GM19372 (cell line): Measurements from ENCODE around the gene MIAT.
"Not testable (repeated sequence)": the region's sequence is repeated elsewhere in the genome, so short reads cannot be mapped to it uniquely, and the experiment has no call there.

Source experiments
- ATAC-seq: cut with Tn5 transposase; IDR thresholded peaks from one replicate; pipeline ENCODE4 v1.9.1; 2021; ENCODE audit warnings: mild to moderate bottlenecking, low read depth, moderate library complexity; ENCODE audit not compliant: unreplicated experiment

Gene MIAT

GRCh38 chr22:26656891-26657851, at the start of gene MIAT:
Gene MIAT, plus strand, starts transcription at chr22:26657588.
- ATAC-seq, result peak; percentile 58

GRCh38 chr22:26608129-26608528, 49.3 kb upstream of the MIAT start:
- no peak for ATAC-seq

GRCh38 chr22:26609287-26609686, 48.1 kb upstream of the MIAT start:
- ATAC-seq, result no peak

- peak; percentile 77 for ATAC-seq
Measured at GRCh38 chr22:26610072-26610958, 47.1 kb upstream of the MIAT start.

GRCh38 chr22:26610996-26611395, 46.4 kb upstream of the MIAT start:
- ATAC-seq, result no peak

GRCh38 chr22:26612652-26613051, 44.7 kb upstream of the MIAT start:
- ATAC-seq, result no peak

- ATAC-seq, result not testable (repeated sequence)
Measured at GRCh38 chr22:26613753-26614152, 43.6 kb upstream of the MIAT start.

GRCh38 chr22:26614322-26614721, 43.1 kb upstream of the MIAT start:
- ATAC-seq, result no peak

GRCh38 chr22:26615149-26615548, 42.2 kb upstream of the MIAT start:
- ATAC-seq, result no peak

- no peak for ATAC-seq
Measured at GRCh38 chr22:26615830-26616435, 41.5 kb upstream of the MIAT start.

- no peak for ATAC-seq
Measured at GRCh38 chr22:26616650-26617049, 40.7 kb upstream of the MIAT start.

- no peak for ATAC-seq
Measured at GRCh38 chr22:26617271-26618199, 39.9 kb upstream of the MIAT start, which contains the start of gene CRYBB1. Gene CRYBB1, minus strand, starts transcription at chr22:26618027. Its CDS starts 1,708 bp downstream, at chr22:26616319.

GRCh38 chr22:26618455-26618854, 38.9 kb upstream of the MIAT start:
- no peak for ATAC-seq

- no peak for ATAC-seq
Measured at GRCh38 chr22:26619510-26619909, 37.9 kb upstream of the MIAT start.

- no peak for ATAC-seq
Measured at GRCh38 chr22:26620197-26620596, 37.2 kb upstream of the MIAT start.

GRCh38 chr22:26621663-26622062, 35.7 kb upstream of the MIAT start, which contains the start of gene CRYBA4:
Gene CRYBA4, plus strand, starts transcription at chr22:26621963. Its CDS starts 634 bp downstream, at chr22:26622597.
- ATAC-seq, result no peak

- no peak for ATAC-seq
Measured at GRCh38 chr22:26623984-26624383, 33.4 kb upstream of the MIAT start.

GRCh38 chr22:26624803-26625202, 32.6 kb upstream of the MIAT start:
- no peak for ATAC-seq

- no peak for ATAC-seq
Measured at GRCh38 chr22:26629988-26630761, 27.2 kb upstream of the MIAT start.
